Measurements from ENCODE around the gene IPO9.

- TF ChIP-seq CTCF (IDR thresholded peaks at IDR 0.05) (no peak), POLR2A (IDR thresholded peaks at IDR 0.05) (no peak)
Measured at GRCh38 chr1:201921952-201922558, 93.1 kb downstream of the IPO9 start.
